HG02870 (cell line): ENCODE data around the gene VENTX.

ENCODE experiments used
- ATAC-seq: cut with Tn5 transposase; IDR thresholded peaks from one replicate; pipeline ENCODE4 v1.9.1; 2021; ENCODE audit warnings: mild to moderate bottlenecking, moderate library complexity; ENCODE audit not compliant: unreplicated experiment

Gene VENTX

DNA sequence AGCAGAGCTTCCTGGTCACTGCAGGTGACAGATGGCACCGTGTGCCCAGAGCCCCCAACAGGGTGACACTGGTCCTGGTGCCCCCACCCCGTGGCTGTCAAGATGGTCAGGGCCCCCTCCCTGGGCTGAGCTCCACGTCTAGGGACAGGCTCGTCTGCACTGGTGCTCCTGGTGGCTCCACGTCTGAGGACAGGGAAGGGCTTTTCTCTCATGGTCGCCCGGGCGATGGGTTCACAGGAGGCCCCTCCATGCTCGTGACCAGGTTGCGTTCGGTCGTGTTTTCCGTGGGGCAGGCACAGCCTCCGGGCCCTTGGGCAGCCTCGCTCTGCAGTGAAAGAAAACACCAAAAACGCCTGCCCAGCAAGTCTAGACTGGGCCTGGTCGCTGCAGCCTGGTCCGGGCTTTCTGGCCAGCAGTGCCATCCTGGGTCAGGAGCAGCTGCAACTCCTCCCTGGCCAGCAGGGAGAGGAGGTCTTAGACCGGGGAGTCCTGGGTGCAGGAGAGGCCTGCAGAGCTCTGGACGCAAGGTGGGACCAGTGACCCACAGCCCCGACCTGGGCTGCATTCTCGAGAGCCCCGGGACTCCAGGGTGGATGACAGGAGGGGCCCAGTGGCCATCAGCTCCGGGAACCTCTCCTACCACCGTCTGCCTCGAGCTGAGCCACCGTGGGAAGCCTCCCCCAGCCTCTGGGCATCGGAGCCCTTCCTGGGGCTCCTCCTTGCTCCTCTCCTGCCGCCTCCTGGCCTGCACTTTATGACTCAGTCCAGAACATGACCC lies 35.5 kb upstream of the VENTX start:
- no peak for ATAC-seq

DNA sequence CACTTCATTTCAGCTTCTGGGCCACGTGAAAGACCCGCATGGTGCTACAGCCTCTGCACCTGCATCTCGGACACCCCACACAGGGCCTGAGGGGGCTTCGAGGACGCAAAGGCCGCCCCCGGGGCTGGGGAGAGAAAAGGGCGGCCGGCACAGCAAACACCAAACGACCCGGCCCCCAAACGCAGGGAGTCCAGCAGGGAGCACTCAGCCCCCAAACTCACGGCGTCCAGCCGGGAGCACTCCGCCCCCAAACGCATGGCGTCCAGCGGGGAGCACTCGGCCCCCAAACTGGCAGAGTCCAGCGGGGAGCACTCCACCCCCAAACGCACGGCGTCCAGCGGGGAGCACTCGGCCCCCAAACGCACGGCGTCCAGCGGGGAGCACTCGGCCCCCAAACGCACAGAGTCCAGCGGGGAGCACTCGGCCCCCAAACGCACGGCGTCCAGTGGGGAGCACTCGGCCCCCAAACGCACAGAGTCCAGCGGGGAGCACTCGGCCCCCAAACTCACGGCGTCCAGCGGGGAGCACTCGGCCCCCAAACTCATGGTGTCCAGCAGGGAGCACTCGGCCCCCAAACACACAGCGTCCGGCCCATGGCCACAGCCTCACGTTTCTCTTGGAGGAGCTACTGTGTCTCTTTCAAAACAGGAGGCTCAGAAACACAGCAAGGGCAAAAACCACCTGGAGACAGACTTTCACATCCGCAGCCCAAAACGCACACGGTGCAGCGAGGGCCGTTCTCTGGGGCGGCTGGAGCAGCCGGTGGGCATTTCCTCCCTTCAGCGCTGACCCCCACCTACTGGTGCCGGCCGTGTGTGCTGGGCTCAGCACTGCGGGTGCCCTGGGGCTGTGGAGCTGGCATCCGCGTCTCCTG lies 34.6 kb upstream of the VENTX start:
- no peak for ATAC-seq

DNA sequence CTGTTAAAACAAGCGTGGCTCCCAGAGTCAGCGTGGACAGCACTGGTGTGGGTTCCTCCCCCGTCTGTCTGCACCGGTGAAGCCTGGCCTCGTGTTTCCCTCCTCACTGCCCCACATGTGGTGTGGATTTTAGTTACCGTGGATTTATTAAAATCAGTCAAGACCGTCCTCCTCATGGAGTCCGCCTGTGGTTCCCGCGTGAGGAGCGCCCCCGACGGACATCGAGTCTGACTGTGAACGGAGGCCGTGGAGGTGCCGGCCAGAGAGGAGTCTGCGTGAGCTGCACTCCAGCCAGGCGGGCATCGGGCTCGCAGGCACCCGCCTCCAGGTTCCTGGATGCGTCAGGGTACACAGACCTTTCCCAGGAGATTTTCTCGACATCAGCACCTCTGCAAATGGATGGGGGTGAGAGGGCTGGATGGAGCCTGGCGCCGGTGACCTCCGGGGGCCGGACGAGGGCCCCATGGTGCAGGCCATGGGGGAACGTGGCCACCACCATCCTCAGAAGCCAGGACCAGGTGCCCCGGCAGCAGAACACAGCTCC lies 33.9 kb upstream of the VENTX start:
- ATAC-seq, result no peak

GRCh38 chr10:133204226-133205015 lies 33.2 kb upstream of the VENTX start:
- ATAC-seq, result no peak

- no peak for ATAC-seq
These were observed 32.5 kb upstream of the VENTX start for GRCh38 chr10:133205146-133205545.

GRCh38 chr10:133206356-133207040 lies 31.2 kb upstream of the VENTX start:
- ATAC-seq, result no peak

GRCh38 chr10:133207041-133207600 lies 30.5 kb upstream of the VENTX start:
- ATAC-seq, result no peak

DNA sequence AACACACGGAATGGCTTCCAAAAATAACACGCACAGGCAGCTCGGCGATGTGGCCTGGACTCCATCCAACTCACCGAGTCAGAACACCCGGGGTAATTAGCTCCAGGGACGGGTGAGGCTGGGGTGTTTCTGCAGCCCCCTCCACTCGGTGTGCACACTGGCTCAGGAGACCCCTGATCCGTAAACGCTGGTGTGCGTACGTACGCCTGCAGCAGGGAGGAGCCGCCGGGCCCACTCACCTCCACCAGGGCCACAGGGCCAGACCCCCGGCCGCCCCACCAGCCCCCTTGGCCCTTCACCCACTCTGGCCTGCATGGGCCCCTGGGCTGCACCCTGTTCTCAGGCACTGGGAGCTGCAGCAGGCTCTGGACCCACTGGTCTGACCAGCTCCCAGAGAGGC lies 30.0 kb upstream of the VENTX start:
- no peak for ATAC-seq

DNA sequence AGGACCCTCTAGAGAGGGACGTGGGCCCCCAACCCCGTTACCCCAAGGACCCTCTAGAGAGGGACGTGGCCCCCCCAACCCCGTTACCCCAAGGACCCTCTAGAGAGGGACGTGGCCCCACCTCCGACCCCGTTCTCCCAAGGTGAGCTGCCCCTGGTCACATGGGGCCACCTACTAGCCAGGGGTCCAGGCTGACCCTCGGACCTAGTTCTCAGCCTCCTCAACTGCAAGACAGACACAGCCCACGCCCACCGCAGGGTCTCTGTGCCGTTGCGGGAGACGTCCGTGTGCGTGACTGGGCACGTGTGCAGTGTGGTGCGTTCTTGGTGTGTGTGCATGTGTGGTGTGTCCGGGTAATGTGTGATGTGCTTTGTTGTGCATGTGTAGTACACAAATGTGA lies 29.2 kb upstream of the VENTX start:
- ATAC-seq, result no peak

- no peak for ATAC-seq
These were observed 28.5 kb upstream of the VENTX start for GRCh38 chr10:133209117-133209516.

DNA sequence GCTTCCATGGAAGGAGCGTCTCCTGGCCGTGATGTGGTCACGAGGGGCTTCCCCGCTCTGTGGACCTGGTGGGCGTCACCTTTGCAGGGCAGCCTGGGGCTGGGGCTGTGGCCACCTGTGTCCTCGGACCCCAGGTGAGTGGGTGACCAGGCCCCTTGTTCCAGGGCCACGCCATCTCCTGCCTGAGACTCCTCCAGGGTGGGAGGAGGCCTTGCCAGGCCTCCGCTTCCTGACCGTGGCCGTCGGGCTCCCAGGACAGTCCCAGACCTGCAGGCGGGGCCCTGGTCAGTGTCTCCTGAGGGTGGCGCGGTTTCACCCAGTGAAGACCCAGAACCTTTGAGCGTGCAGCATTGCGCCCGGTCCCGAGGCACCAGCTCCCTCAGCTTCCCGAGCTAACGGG lies 28.0 kb upstream of the VENTX start:
- no peak for ATAC-seq

GRCh38 chr10:133210398-133211140 lies 27.1 kb upstream of the VENTX start:
- ATAC-seq, result no peak

GRCh38 chr10:133211141-133211830 lies 26.4 kb upstream of the VENTX start:
- ATAC-seq, result no peak

GRCh38 chr10:133211959-133212852 lies 25.4 kb upstream of the VENTX start:
- no peak for ATAC-seq

- no peak for ATAC-seq
These were observed 24.7 kb upstream of the VENTX start for GRCh38 chr10:133212853-133213494.

DNA sequence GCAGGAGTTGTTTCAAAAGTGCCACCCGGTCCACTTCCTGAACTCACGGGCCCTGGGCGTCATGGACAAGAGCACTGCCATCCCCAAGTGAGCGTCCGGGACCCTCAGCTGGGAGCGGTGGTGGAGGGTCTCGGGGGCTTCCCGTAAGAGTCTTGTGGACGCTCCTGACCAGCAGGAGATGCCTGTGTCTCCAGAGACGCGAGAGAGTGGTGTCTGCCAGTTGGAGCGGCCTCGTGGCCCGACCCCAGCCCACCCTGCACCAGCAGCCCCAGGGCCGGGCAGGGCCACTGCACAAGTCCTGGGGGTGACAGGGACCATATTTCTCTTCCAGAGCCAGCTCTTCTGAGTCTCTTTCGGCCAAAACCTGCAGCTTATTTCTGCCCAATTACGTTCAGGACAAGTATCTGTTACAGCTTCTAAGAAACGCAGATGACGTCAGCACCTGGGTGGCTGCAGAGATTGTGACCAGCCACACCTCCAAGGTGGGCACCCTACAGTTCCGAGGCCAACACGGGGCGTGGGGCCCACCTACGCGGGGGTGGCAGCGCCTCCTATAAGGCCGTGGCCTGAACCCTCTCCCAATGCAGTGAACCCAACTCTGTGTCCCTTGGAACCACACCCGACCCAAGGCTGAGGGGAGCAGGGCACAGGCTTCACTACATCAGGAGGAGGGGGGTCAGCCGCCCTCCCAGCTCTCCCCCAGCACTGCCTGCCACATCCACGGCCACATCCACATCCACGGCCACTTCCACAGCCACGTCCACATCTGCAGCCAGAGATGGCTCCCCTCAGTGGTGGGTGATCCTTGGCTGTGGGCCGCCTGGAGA lies 23.8 kb upstream of the VENTX start:
- no peak for ATAC-seq
